CD1c-positive myeloid dendritic cell (primary cell): ENCODE measurements around the gene SLC8A2.

Experiments
- DNase-seq: peaks from one replicate; pipeline ENCODE4 v3.0.0-alpha.2; 2016; ENCODE audit errors: extremely low spot score

Gene SLC8A2

GRCh38 chr19:47503130-47503825, 31.6 kb upstream of the SLC8A2 start:
- DNase-seq = no peak

GRCh38 chr19:47499863-47500830, 28.5 kb upstream of the SLC8A2 start:
- no peak for DNase-seq

GRCh38 chr19:47499371-47499770, 27.7 kb upstream of the SLC8A2 start:
- no peak for DNase-seq

GRCh38 chr19:47498561-47498960, 26.9 kb upstream of the SLC8A2 start:
- DNase-seq = no peak

- no peak for DNase-seq
Observed at GRCh38 chr19:47497821-47498520, 26.3 kb upstream of the SLC8A2 start.

GRCh38 chr19:47497050-47497766, 25.5 kb upstream of the SLC8A2 start:
- no peak for DNase-seq

GRCh38 chr19:47495478-47496372, 24.0 kb upstream of the SLC8A2 start:
- no peak for DNase-seq

- DNase-seq = no peak
Observed at GRCh38 chr19:47494729-47495128, 23.0 kb upstream of the SLC8A2 start.

- DNase-seq = no peak
Observed at GRCh38 chr19:47494211-47494547, 22.5 kb upstream of the SLC8A2 start.

- no peak for DNase-seq
Observed at GRCh38 chr19:47493378-47494210, 21.9 kb upstream of the SLC8A2 start.

- no peak for DNase-seq
Observed at GRCh38 chr19:47492571-47493377, 21.1 kb upstream of the SLC8A2 start.

- no peak for DNase-seq
Observed at GRCh38 chr19:47492137-47492533, 20.4 kb upstream of the SLC8A2 start.

GRCh38 chr19:47491358-47492136, 19.9 kb upstream of the SLC8A2 start:
- no peak for DNase-seq

GRCh38 chr19:47490847-47491246, 19.2 kb upstream of the SLC8A2 start:
- DNase-seq = no peak

- no peak for DNase-seq
Observed at GRCh38 chr19:47490031-47490430, 18.3 kb upstream of the SLC8A2 start.

- no peak for DNase-seq
Observed at GRCh38 chr19:47489072-47489914, 17.6 kb upstream of the SLC8A2 start.
